Transverse colon (tissue), 4 donors: ENCODE measurements around the gene PYGM. TPM values are rescaled to one million over a fixed set of nuclear protein-coding genes. Genes with fewer than 3 reads are reported as not detected.

Experiments
- DNase-seq: peaks from one replicate; pipeline ENCODE4 v3.0.0-alpha.2; 2019
- H3K27ac ChIP-seq, 4 donors: fragments of 200-600 bp; sonication (generic); 2 replicates each; pipeline ENCODE4 v1.5.1; 2016 to 2018; ENCODE audit warnings: inconsistent platforms in 4 of 4
- H3K27me3 ChIP-seq: fragments of 200-600 bp; sonication (generic); 2 replicates; pipeline ENCODE4 v1.5.1; 2017; ENCODE audit warnings: inconsistent platforms
- H3K36me3 ChIP-seq, 4 donors: fragments of 200-600 bp; sonication (generic); 2 replicates each; pipeline ENCODE4 v1.5.1; 2017 to 2019; ENCODE audit warnings: inconsistent platforms in 4 of 4
- H3K4me1 ChIP-seq, 4 donors: fragments of 200-600 bp; sonication (generic); 2 replicates each; pipeline ENCODE4 v1.5.1; 2017 to 2020; ENCODE audit warnings: inconsistent platforms in 4 of 4
- H3K4me3 ChIP-seq, 4 donors: fragments of 200-600 bp; sonication (generic); 1 replicate in 1 of 4; 2 replicates in 3 of 4; pipeline versions ENCODE4 v1.5.1 to v1.6.1; 2017 to 2019; ENCODE audit warnings: inconsistent platforms in 4 of 4
- H3K9me3 ChIP-seq, 2 donors: fragments of 200-600 bp; sonication (generic); 2 replicates each; pipeline ENCODE4 v1.5.1; 2017 to 2019; ENCODE audit warnings: inconsistent platforms in 2 of 2
- EP300 ChIP-seq: sonication (generic); formaldehyde crosslinking; IDR thresholded peaks from one replicate; pipeline ENCODE4 v1.6.1; 2017; ENCODE audit warnings: antibody characterized with exemption, low read depth
- POLR2A ChIP-seq: fragments of 450-650 bp; IDR thresholded peaks from one replicate; pipeline ENCODE4 v1.6.1; 2016; ENCODE audit warnings: antibody characterized with exemption, mild to moderate bottlenecking, moderate library complexity
- POLR2AphosphoS5 ChIP-seq, 3 donors: sonication (generic); formaldehyde crosslinking; IDR thresholded peaks; one replicate each; pipeline ENCODE4 v1.6.1; 2016; ENCODE audit warnings: antibody characterized with exemption in 3 of 3
- WGBS, 2 donors: methylation state at CpG; one replicate each; pipeline ENCODE4 v1.1.5; 2018; ENCODE audit warnings: low coverage in 1 of 2; 5-methylcytosine and 5-hydroxymethylcytosine counted together
- in situ Hi-C, 4 donors: fragments of 200-750 bp; cut with MboI; loops; one replicate each; pipeline versions ENCODE4 v1.15.0 to v1.15.1; 2017; ENCODE audit warnings: low sequenced_read_pairs in 3 of 4, low pct_ligation_motif_present in 1 of 4, low pct_unique_long_range_greater_than_20kb in 1 of 4
- intact Hi-C: fragments of 100-400 bp; cut with DNase I; formaldehyde crosslinking; loops from one replicate; pipeline ENCODE4 v1.15.1; 2023; ENCODE audit warnings: low total_unique reads
- total RNA-seq, 4 donors: library from RNA; depleted of rRNA; stranded (reverse); fragments of >200 nt; gene quantifications; one replicate each; pipeline ENCODE4 v1.1.0, GENCODE V29; 2016
- TF ChIP-seq, protein P1 (sequence below), 5 experiments: fragments of 200-600 bp in 3 of 5; fragments of 450-650 bp in 2 of 5; sonication (generic) in 3 of 5; IDR thresholded peaks; 1 replicate in 2 of 5; 2 replicates in 3 of 5; pipeline ENCODE4 v1.5.1; 2016 to 2017; ENCODE audit warnings: antibody characterized with exemption in 5 of 5, inconsistent platforms in 3 of 5, mild to moderate bottlenecking in 2 of 5, moderate library complexity in 1 of 5

PYGM gene
- total RNA-seq = 1 to 10 TPM; 1.2 to 7.9 (median 2.2) TPM

DNA sequence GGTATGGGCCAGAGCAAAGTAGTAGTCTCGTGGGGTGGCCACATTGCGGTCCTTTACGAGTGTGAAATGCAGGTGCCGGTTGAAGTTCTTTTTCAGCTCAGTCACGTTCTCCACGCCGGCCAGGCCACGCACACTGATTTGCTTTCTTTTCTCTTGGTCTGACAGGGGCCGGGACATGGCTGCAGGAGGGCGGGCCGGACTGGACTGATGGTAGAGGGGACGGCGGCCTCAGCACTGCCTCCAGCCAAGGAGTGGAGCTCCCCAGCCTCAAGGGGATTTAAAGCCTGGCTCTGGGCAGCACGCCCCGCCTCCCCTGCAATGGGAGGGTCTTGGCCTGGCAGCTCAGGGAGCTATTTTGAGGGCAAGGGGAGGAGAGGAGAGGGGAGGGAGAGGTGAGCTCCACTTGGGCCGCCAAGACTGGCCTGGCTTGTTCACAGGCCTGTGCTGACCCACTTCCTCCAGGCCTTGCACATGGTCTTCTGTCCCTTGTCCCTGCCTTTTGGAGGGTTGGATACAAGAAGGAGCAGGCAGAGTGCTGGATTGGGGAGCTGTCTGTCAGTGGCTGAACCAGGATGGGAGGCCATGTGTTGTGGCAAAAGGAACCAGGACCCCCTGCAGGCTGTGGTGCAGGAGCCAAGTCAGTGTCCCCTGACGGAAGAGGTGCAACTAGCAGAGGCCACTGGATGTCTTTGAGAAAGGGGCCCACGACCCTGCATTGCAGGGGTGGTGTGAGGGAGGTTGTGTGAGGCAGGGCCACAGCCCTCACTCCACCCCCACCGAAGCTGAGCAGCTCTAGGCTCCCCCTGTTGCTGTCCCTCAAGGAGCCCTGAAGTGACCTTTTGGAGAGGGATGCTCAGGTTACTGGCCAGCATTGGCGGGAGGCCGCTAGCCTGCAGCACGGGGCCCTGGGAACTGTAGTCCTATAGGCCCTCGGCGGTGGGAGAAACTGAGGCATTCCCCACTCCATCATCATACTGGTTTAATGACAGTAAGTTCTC is at the start of gene PYGM:
Gene PYGM (minus strand): TSS at position 253 of the 998 bp plus-strand sequence. CDS start 76 bp downstream, at position 177.
- TF ChIP-seq, protein P1, sequence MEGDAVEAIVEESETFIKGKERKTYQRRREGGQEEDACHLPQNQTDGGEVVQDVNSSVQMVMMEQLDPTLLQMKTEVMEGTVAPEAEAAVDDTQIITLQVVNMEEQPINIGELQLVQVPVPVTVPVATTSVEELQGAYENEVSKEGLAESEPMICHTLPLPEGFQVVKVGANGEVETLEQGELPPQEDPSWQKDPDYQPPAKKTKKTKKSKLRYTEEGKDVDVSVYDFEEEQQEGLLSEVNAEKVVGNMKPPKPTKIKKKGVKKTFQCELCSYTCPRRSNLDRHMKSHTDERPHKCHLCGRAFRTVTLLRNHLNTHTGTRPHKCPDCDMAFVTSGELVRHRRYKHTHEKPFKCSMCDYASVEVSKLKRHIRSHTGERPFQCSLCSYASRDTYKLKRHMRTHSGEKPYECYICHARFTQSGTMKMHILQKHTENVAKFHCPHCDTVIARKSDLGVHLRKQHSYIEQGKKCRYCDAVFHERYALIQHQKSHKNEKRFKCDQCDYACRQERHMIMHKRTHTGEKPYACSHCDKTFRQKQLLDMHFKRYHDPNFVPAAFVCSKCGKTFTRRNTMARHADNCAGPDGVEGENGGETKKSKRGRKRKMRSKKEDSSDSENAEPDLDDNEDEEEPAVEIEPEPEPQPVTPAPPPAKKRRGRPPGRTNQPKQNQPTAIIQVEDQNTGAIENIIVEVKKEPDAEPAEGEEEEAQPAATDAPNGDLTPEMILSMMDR (IDR thresholded peaks at IDR 0.05) = no peak
- TF ChIP-seq POLR2AphosphoS5 (IDR thresholded peaks at IDR 0.05) = peak in 2 of 3 donors; percentile 33 to 45
- Histone ChIP-seq H3K4me1 (peaks cover 15 to 55% (median 27%) of the 10 kb centered on the region in 4 donors), H3K27ac (peak within 1 kb of the TSS; percentile 54 to 78 (median 73)), H3K9me3 (no peaks in the 10 kb centered on the region), H3K4me3 (peak within 1 kb of the TSS in 2 of 4 donors; percentile 10 to 12), H3K27me3 (no peaks in the 10 kb centered on the region), H3K36me3 (peaks cover 0 to 14% (median 6%) of the 10 kb centered on the region in 4 donors)
- in situ Hi-C loops = no loop called here
- no peak for DNase-seq
- intact Hi-C loops = no loop called here
- 70% methylated on average over 23 of the region's 24 CpGs; no CpG with 5 or more reads in 1 of the 2 donors for WGBS, 2 donors

DNA sequence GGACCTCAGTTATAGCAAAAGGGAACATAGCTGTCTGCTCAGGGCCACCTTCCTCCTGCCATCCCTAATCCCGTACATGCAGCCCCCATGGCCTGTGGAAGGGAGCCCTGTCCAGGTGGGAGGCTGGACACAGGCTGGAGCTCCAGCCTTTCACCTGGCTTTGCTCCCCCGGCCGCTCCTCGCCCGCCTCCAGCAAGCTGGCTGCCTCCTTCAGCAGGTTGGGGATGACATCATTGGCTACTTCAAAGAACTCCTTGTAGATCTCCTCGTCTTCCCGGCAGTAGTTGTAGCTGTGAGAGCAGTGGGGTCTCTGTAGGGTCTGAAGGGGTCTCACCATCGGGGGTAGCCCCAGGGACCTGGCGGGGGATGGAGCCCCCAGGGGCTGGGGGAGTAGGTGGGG is 45.7 kb upstream of the PYGM start:
- Histone ChIP-seq H3K27me3 (no peaks in the 10 kb centered on the region), H3K4me3 (no peak overlapping the region), H3K9me3 (no peaks in the 10 kb centered on the region), H3K36me3 (no peaks in the 10 kb centered on the region), H3K4me1 (peaks cover 18 to 34% (median 29%) of the 10 kb centered on the region in 4 donors), H3K27ac (no peak overlapping the region)
- intact Hi-C loops = no loop called here
- WGBS, 2 donors = 91% methylated on average over 9 of the region's 9 CpGs; no CpG with 5 or more reads in 1 of the 2 donors
- DNase-seq = no peak
- TF ChIP-seq POLR2A (no peak), POLR2AphosphoS5 (IDR thresholded peaks at IDR 0.05) (no peak), EP300 (no peak)
- TF ChIP-seq, protein P1 (IDR thresholded peaks at IDR 0.05) = no peak
- in situ Hi-C loops = no loop called here

DNA sequence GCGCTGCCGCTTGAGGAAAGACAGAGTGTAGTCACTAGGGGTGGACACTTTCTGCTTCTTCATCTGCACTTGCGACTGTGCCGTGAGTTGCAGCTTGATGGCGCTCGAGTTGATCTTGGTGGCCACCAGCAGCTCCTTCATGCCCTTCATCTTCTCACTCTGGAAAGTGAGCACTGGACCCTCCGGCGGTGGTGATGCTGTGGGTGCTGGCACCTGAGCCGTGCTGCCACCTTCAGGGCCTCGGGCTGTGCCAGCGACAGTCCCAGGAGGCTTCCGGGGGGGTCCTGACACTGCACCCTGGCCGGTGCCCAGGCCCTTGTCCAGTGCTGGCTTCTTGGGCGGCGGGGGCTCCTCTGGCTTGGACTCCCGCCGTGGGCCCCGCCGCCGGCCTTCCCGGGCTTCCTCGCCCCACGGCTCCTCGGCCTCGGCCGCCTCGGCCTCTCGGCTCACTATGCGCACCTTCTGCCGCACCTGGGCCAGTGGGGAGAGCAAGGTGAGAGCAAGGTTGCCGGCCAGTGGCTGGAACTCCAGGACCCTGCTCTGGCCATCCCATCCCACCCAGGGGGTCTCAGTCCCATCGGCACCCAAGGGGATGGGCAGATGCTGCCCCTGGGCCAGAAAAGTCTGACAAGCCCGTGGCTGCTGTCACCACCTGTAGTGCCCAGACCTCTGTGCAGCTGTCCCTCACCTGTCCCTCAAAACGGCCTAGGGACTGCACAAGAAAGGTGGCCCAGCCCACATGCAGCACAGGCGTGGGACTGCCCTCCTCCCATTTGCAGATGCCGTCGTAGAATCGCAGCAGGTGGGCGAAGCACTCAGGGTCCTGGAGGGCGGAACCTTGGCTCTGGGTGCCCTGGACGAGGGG is 44.8 kb upstream of the PYGM start:
- TF ChIP-seq EP300 = no peak
- TF ChIP-seq, protein P1 (IDR thresholded peaks at IDR 0.05) = no peak
- no peak for TF ChIP-seq POLR2AphosphoS5 (IDR thresholded peaks at IDR 0.05)
- no peak for TF ChIP-seq POLR2A
- peaks cover 18 to 30% (median 25%) of the 10 kb centered on the region in 4 donors for H3K4me1 ChIP-seq
- no peaks in the 10 kb centered on the region for H3K36me3 ChIP-seq
- no peak overlapping the region for H3K4me3 ChIP-seq
- in situ Hi-C loops = no loop called here
- WGBS, 2 donors = 89 to 93% methylated on average over 3 to 21 of the region's 41 CpGs
- no peaks in the 10 kb centered on the region for H3K9me3 ChIP-seq
- H3K27ac ChIP-seq = peak overlapping the region; percentile 87 to 93 (median 90)
- DNase-seq = no peak
- H3K27me3 ChIP-seq = no peaks in the 10 kb centered on the region
- intact Hi-C loops = no loop called here
